ENCODE data around the gene NELL1. TPM values are rescaled to one million over a fixed set of nuclear protein-coding genes. Genes with fewer than 3 reads are reported as not detected.

NELL1 gene
- total RNA-seq, 1 experiment from 2014 or later, result 0.22 TPM

DNA sequence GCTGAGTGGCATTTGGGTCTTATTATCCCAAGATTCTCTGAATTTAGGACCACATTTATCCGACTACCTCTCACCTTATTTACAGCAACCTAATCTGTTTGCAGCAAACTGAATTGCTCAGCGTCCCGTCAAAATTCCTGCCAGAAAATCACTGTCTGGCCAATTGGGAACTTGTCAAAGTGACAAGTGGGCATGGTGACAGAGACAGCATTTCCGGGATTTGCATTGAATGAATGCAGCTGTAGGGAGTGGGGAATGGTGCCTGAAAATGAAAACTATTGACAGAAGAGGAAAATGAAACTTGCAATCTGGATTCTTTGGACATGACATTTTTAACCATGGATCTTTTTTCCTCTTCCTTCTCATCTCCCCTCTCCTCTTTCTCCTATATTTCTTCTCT lies 113.8 kb downstream of the NELL1 start:
- Histone ChIP-seq H3K79me1 (ENCODE audit: insufficient read depth, low read depth, low read length, poor library complexity, severe bottlenecking) (no peaks in the 10 kb centered on the region), H3K14ac (ENCODE audit: insufficient read depth, low read length) (no peak overlapping the region), H2BK5ac (ENCODE audit: insufficient read length, low read length) (no peak overlapping the region), H2BK20ac (ENCODE audit: low read depth, low read length, poor library complexity, severe bottlenecking) (no peak overlapping the region), H3K23me2 (ENCODE audit: insufficient read length, low read depth, low read length, poor library complexity, severe bottlenecking) (no peaks in the 10 kb centered on the region), H4K20me1 (ENCODE audit: control insufficient read depth, insufficient read depth, insufficient read length) (no peaks in the 10 kb centered on the region), H3K79me2 (ENCODE audit: insufficient read depth, low read length) (no peaks in the 10 kb centered on the region), H3K23ac (ENCODE audit: insufficient read length, low read depth, low read length) (no peak overlapping the region), H2BK12ac (ENCODE audit: insufficient read length, low read depth, low read length) (no peak overlapping the region), H3K27me3 (ENCODE audit: insufficient read depth, low read length) (no peaks in the 10 kb centered on the region), H2AFZ (ENCODE audit: low read length) (no peak overlapping the region), H2BK15ac (ENCODE audit: low read depth, low read length) (no peak overlapping the region), H3K4me2 (ENCODE audit: insufficient read depth, insufficient read length, low read length) (no peak overlapping the region), H3K4me1 (ENCODE audit: insufficient read depth, low read length) (no peaks in the 10 kb centered on the region), H3K27ac (ENCODE audit: insufficient read length, low read depth, low read length) (no peak overlapping the region), H4K8ac (replicated peaks; ENCODE audit: insufficient read length, low read depth, low read length) (no peak overlapping the region), H3K4ac (ENCODE audit: low read depth, low read length) (no peak overlapping the region), H3T11ph (ENCODE audit: low read length) (no peak overlapping the region), H3K9ac (ENCODE audit: extremely low read depth, insufficient read length, low read length) (no peak overlapping the region), H3K9me3 (ENCODE audit: control insufficient read depth, low read depth, low read length) (no peaks in the 10 kb centered on the region), H3K56ac (ENCODE audit: insufficient read length, low read depth, low read length) (no peak overlapping the region), H4K91ac (ENCODE audit: insufficient read length, low read depth, low read length) (no peak overlapping the region), H2BK120ac (ENCODE audit: low read depth, low read length, poor library complexity, severe bottlenecking) (no peak overlapping the region), H4K5ac (ENCODE audit: insufficient read length, low read depth, low read length) (no peak overlapping the region), H2AK5ac (ENCODE audit: insufficient read length, low read length) (no peak overlapping the region), H3K18ac (ENCODE audit: insufficient read length, low read depth, low read length) (no peak overlapping the region)
- Mint-ChIP-seq H3K36me3 (ENCODE audit: insufficient read depth in 1 of 3, low read depth in 3 of 3) (no peaks in the 10 kb centered on the region; a peak in 1 of 7 replicates), H3K4me1 (peaks cover 0 to 6% of the 10 kb centered on the region in 2 experiments; a peak in 2 of 4 replicates), H3K9me3 (no peaks in the 10 kb centered on the region; a peak in 1 of 5 replicates), H3K27me3 (ENCODE audit: low read depth) (peaks cover 1% of the 10 kb centered on the region; the same call in 1 of the 2 replicates), H3K27ac (no peak overlapping the region; a peak in 1 of 7 replicates), H3K4me3 (no peak overlapping the region)
- TF ChIP-seq, protein P1, sequence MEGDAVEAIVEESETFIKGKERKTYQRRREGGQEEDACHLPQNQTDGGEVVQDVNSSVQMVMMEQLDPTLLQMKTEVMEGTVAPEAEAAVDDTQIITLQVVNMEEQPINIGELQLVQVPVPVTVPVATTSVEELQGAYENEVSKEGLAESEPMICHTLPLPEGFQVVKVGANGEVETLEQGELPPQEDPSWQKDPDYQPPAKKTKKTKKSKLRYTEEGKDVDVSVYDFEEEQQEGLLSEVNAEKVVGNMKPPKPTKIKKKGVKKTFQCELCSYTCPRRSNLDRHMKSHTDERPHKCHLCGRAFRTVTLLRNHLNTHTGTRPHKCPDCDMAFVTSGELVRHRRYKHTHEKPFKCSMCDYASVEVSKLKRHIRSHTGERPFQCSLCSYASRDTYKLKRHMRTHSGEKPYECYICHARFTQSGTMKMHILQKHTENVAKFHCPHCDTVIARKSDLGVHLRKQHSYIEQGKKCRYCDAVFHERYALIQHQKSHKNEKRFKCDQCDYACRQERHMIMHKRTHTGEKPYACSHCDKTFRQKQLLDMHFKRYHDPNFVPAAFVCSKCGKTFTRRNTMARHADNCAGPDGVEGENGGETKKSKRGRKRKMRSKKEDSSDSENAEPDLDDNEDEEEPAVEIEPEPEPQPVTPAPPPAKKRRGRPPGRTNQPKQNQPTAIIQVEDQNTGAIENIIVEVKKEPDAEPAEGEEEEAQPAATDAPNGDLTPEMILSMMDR (conservative IDR thresholded peaks at IDR 0.05), result no peak
- no peak for DNase-seq
- no CpG with 5 or more reads among the region's 4 CpGs for WGBS (ENCODE audit: extremely low coverage, insufficient read length, low lambda C conversion rate)

Measured in H9 (cell line).